Activated CD4-positive, alpha-beta T cell treated with anti-CD3 and anti-CD28 coated beads for 24 hours (primary cell): ENCODE results near the gene ARRDC4.

Experiments used
- DNase-seq, 2 donors: peaks; one replicate each; pipeline ENCODE4 v3.0.0-alpha.2; 2020; ENCODE audit warnings: low read depth in 2 of 2

Gene ARRDC4

GRCh38 chr15:97960364-97961066 lies at the start of gene ARRDC4:
ARRDC4 (plus strand) TSS chr15:97960703; CDS start chr15:97960862, 159 bp downstream.
- DNase-seq = peak; percentile 94 to 95

- DNase-seq = no peak
These were observed 45.8 kb upstream of the ARRDC4 start for GRCh38 chr15:97914711-97915110.

- DNase-seq = no peak
These were observed 45.2 kb upstream of the ARRDC4 start for GRCh38 chr15:97915261-97915660.

GRCh38 chr15:97921296-97921865 lies 39.1 kb upstream of the ARRDC4 start:
- DNase-seq = no peak

GRCh38 chr15:97929456-97930229 lies 30.9 kb upstream of the ARRDC4 start:
- DNase-seq = no peak

GRCh38 chr15:97930230-97930629 lies 30.3 kb upstream of the ARRDC4 start:
- no peak for DNase-seq

- DNase-seq = no peak
These were observed 29.2 kb upstream of the ARRDC4 start for GRCh38 chr15:97931314-97931713.

- no peak for DNase-seq
These were observed 26.9 kb upstream of the ARRDC4 start for GRCh38 chr15:97933589-97933988.

GRCh38 chr15:97940993-97941392 lies 19.5 kb upstream of the ARRDC4 start:
- DNase-seq = no peak

GRCh38 chr15:97941572-97941971 lies 18.9 kb upstream of the ARRDC4 start:
- no peak for DNase-seq

- DNase-seq = no peak
These were observed 15.8 kb upstream of the ARRDC4 start for GRCh38 chr15:97944724-97945123.

- no peak for DNase-seq
These were observed 12.8 kb upstream of the ARRDC4 start for GRCh38 chr15:97947465-97948260.

- DNase-seq = no peak
These were observed 7.2 kb upstream of the ARRDC4 start for GRCh38 chr15:97953254-97953653.

- DNase-seq = no peak
These were observed 6.8 kb upstream of the ARRDC4 start for GRCh38 chr15:97953748-97954147.

GRCh38 chr15:97955035-97955434 lies 5.5 kb upstream of the ARRDC4 start:
- no peak for DNase-seq

- no peak for DNase-seq
These were observed 5.0 kb upstream of the ARRDC4 start for GRCh38 chr15:97955529-97955928.

- DNase-seq = no peak
These were observed 659 bp upstream of the ARRDC4 start for GRCh38 chr15:97959724-97960363.

- no peak for DNase-seq
These were observed 808 bp downstream of the ARRDC4 start for GRCh38 chr15:97961067-97961954.

- DNase-seq = no peak
These were observed 1.8 kb downstream of the ARRDC4 start for GRCh38 chr15:97962263-97962662.

GRCh38 chr15:97963779-97964178 lies 3.3 kb downstream of the ARRDC4 start:
- DNase-seq = no peak

GRCh38 chr15:97966246-97966645 lies 5.7 kb downstream of the ARRDC4 start:
- DNase-seq = no peak
